GM23338 (cell line): ENCODE measurements around the gene AGAP1.

Experiments used
- EZH2 ChIP-seq: fragments of 200-600 bp; sonication (generic); IDR thresholded peaks from one replicate; pipeline ENCODE4 v1.8.0; 2017; ENCODE audit warnings: antibody characterized with exemption, mild to moderate bottlenecking, low read depth; ENCODE audit not compliant: unreplicated experiment
- POLR2AphosphoS5 ChIP-seq: IDR thresholded peaks from 2 replicates; pipeline ENCODE4 v1.6.1; 2016; ENCODE audit warnings: antibody characterized with exemption, low read depth

GRCh38 chr2:235966396-235966795, 472.6 kb downstream of the AGAP1 start:
- TF ChIP-seq EZH2 = no peak
- no peak for TF ChIP-seq POLR2AphosphoS5
